HL-60 (cell line): ENCODE measurements around the gene LRRC7.

ENCODE experiments used
- CTCF ChIP-seq: IDR thresholded peaks from one replicate; pipeline ENCODE4 v1.5.1; 2011; ENCODE audit warnings: low read length, control low read depth, inconsistent platforms; ENCODE audit not compliant: insufficient read depth
- POLR2AphosphoS5 ChIP-seq: IDR thresholded peaks from 2 replicates; pipeline ENCODE4 v1.6.1; 2012; ENCODE audit warnings: low read depth
- REST ChIP-seq: IDR thresholded peaks from 2 replicates; pipeline ENCODE4 v1.6.1; 2012; ENCODE audit warnings: low read depth; ENCODE audit not compliant: insufficient replicate concordance

- no peak for TF ChIP-seq CTCF
- no peak for TF ChIP-seq REST
- TF ChIP-seq POLR2AphosphoS5, result no peak
These were observed 47.4 kb upstream of the LRRC7 start for GRCh38 chr1:69520326-69520725.
